ENCODE measurements around the gene PRUNE2.

GRCh38 chr9:76626980-76627379, 278.9 kb downstream of the PRUNE2 start:
- TF ChIP-seq EZH2 (IDR thresholded peaks at IDR 0.05; ENCODE audit: low read length), result no peak
- no peak for TF ChIP-seq CTCF (optimal IDR thresholded peaks at IDR 0.05 in 1 of 3, IDR thresholded peaks at IDR 0.05 in 1 of 3, conservative IDR thresholded peaks at IDR 0.05 in 1 of 3; ENCODE audit: extremely low read depth in 1 of 3, insufficient read depth in 2 of 3, low read length in 3 of 3)

Measured in keratinocyte (primary cell).